Measurements from ENCODE around the gene PRUNE2.

DNA sequence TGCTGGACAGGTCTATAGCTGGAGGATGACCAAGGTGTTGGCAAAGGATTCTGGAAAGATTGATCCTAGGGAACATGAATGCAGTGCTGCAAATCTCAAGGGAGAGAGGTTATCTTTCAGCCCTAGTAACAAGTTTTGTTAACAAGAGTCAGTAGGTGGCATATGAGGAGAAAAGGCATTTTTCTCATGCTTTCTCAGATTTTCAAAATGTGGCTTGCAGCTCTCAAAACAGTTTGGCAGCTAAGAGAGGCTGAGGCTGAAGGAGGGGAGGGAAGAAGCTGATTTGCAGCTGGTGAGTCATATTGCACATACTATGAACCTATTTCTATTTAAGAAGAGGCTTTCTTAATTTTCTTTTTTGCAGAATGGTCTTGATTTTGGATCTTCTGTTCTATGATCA is 205.9 kb downstream of the PRUNE2 start:
- TF ChIP-seq, protein P1, sequence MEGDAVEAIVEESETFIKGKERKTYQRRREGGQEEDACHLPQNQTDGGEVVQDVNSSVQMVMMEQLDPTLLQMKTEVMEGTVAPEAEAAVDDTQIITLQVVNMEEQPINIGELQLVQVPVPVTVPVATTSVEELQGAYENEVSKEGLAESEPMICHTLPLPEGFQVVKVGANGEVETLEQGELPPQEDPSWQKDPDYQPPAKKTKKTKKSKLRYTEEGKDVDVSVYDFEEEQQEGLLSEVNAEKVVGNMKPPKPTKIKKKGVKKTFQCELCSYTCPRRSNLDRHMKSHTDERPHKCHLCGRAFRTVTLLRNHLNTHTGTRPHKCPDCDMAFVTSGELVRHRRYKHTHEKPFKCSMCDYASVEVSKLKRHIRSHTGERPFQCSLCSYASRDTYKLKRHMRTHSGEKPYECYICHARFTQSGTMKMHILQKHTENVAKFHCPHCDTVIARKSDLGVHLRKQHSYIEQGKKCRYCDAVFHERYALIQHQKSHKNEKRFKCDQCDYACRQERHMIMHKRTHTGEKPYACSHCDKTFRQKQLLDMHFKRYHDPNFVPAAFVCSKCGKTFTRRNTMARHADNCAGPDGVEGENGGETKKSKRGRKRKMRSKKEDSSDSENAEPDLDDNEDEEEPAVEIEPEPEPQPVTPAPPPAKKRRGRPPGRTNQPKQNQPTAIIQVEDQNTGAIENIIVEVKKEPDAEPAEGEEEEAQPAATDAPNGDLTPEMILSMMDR (IDR thresholded peaks at IDR 0.05; ENCODE audit: low read depth, low read length, missing input control) = no peak
- TF ChIP-seq TAF1 (conservative IDR thresholded peaks at IDR 0.05) (no peak), EGR1 (IDR thresholded peaks at IDR 0.05; ENCODE audit: low read depth in 2 of 2) (no peak)
